ENCODE data around the gene PHKA2.
"Not testable (repeated sequence)": the region's sequence is repeated elsewhere in the genome, so short reads cannot be mapped to it uniquely, and the experiment has no call there.

PHKA2 gene

DNA sequence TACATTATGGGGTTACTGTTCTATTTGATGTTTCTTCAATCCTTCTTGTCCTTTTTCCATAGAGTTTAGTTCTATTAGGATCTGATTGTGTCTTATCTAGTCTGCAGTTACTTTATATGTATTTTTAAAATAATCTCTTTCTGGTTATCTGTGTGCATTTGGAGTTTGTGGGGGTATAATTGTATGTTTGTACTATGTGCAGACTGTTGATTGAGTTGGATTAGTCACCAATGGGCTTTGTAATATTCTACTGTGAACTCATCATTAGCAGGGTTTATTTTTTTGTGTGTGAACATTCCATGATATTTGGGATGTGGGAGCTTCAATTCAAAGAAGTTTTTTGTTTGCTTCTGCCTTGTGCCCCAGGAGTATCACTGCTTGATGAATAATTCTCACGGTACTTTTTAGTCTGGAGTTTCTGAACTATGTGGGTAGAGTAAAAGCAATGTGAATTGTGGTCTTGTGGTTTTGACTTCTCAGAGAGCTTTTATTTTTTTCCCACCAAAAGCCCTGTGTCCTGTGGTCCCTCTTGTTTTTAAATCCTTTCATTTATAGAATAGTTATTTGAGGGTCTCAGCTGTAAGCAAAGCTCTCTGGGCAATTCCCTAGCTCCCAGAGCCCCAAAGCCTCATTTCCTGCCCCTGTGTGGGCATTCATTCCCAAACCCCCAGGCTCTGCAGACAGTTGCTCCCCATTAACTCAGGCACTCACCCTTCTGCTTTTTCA, 127.8 kb downstream of the PHKA2 start:
- DNase-seq (ENCODE audit: low spot score) = no peak

GRCh38 chrX:18847901-18848300, 136.0 kb downstream of the PHKA2 start:
- DNase-seq (ENCODE audit: low spot score) = not testable (repeated sequence)
